Peyer's patch (tissue), 4 donors: ENCODE data around the gene CHCHD1. TPM values are rescaled to one million over a fixed set of nuclear protein-coding genes. Genes with fewer than 3 reads are reported as not detected.
A peak's percentile ranks its signal among the peaks of the same experiment; 100 is the strongest.

Experiments
- DNase-seq, 3 donors: peaks; one replicate each; pipeline ENCODE4 v3.0.0-alpha.2; 2017 to 2019
- H3K27ac ChIP-seq, 4 donors: fragments of 200-600 bp; sonication (generic); one replicate each; pipeline ENCODE4 v1.5.1; 2016 to 2019
- H3K27me3 ChIP-seq, 2 donors: fragments of 200-600 bp; sonication (generic); one replicate each; pipeline ENCODE4 v1.5.1; 2019
- H3K36me3 ChIP-seq, 3 donors: fragments of 200-600 bp; sonication (generic); one replicate each; pipeline ENCODE4 v1.5.1; 2016 to 2019
- H3K4me1 ChIP-seq, 4 donors: fragments of 200-600 bp; sonication (generic); one replicate each; pipeline ENCODE4 v1.5.1; 2016 to 2019
- H3K4me3 ChIP-seq, 4 donors: fragments of 200-600 bp; sonication (generic); 1 replicate in 3 of 4; 2 replicates in 1 of 4; pipeline ENCODE4 v1.5.1; 2016 to 2019; ENCODE audit warnings: mild to moderate bottlenecking in 1 of 4
- H3K9me3 ChIP-seq, 4 donors: fragments of 200-600 bp; sonication (generic); one replicate each; pipeline ENCODE4 v1.5.1; 2016 to 2019; ENCODE audit warnings: mild to moderate bottlenecking in 1 of 4
- POLR2A ChIP-seq, 2 donors: fragments of 450-650 bp; IDR thresholded peaks; one replicate each; pipeline ENCODE4 v1.5.1; 2017; ENCODE audit warnings: antibody characterized with exemption in 2 of 2, mild to moderate bottlenecking in 2 of 2, moderate library complexity in 2 of 2
- total RNA-seq, 4 donors: library from RNA; depleted of rRNA; stranded (reverse); fragments of >200 nt; gene quantifications; one replicate each; pipeline ENCODE4 v1.1.0, GENCODE V29; 2016
- TF ChIP-seq, protein P1 (sequence below), 6 experiments: fragments of 450-650 bp in 4 of 6; fragments of 200-600 bp in 2 of 6; sonication (generic) in 1 of 6; IDR thresholded peaks; one replicate each; pipeline ENCODE4 v1.5.1; 2017 to 2019; ENCODE audit warnings: antibody characterized with exemption in 6 of 6, mild to moderate bottlenecking in 3 of 6, moderate library complexity in 1 of 6

CHCHD1 gene
- total RNA-seq, 4 donors from 2014 or later = 9.9 to 36.8 (median 20.9) TPM

DNA sequence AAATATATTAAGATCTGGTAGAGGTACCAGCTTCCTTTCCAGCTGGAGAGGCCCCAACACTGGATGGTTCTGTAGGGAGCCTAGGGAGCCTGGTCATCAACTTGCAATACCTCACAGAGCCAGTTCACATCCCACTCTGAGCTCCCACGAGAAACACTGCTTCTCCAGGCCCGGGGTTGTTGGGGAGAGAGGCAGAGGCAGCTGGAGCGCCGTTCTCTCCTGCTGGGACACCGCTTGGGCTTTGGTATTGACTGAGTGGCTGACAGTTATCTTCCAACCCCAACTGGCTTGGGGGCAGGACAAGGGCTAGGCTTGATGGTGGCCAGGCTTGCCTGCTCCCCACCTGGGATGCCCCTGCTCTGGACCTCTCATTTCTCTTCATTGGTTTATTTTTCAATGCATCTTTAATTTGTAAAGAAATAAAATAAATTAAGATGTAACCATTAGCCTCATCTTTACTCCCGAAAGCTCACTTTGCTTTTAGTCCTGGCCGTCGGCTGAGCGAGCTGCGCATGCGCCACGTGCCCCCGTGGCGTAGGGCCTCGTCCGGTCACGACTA, 10.0 kb upstream of the CHCHD1 start:
- H3K27ac ChIP-seq = peak overlapping the region; percentile 90 to 98 (median 96)
- H3K4me3 ChIP-seq = peak overlapping the region; percentile 57 to 91 (median 82)
- H3K36me3 ChIP-seq = peaks cover 0 to 64% (median 0%) of the 10 kb centered on the region in 3 donors
- TF ChIP-seq, protein P1, sequence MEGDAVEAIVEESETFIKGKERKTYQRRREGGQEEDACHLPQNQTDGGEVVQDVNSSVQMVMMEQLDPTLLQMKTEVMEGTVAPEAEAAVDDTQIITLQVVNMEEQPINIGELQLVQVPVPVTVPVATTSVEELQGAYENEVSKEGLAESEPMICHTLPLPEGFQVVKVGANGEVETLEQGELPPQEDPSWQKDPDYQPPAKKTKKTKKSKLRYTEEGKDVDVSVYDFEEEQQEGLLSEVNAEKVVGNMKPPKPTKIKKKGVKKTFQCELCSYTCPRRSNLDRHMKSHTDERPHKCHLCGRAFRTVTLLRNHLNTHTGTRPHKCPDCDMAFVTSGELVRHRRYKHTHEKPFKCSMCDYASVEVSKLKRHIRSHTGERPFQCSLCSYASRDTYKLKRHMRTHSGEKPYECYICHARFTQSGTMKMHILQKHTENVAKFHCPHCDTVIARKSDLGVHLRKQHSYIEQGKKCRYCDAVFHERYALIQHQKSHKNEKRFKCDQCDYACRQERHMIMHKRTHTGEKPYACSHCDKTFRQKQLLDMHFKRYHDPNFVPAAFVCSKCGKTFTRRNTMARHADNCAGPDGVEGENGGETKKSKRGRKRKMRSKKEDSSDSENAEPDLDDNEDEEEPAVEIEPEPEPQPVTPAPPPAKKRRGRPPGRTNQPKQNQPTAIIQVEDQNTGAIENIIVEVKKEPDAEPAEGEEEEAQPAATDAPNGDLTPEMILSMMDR (IDR thresholded peaks at IDR 0.05) = peak in 2 of 6 experiments; percentile 1 to 2
- TF ChIP-seq POLR2A (IDR thresholded peaks at IDR 0.05) = no peak
- no peaks in the 10 kb centered on the region for H3K9me3 ChIP-seq
- DNase-seq = peak in 2 of 3 donors; percentile 85 to 93
- H3K4me1 ChIP-seq = peaks cover 0 to 26% (median 17%) of the 10 kb centered on the region in 4 donors
- no peaks in the 10 kb centered on the region for H3K27me3 ChIP-seq

DNA sequence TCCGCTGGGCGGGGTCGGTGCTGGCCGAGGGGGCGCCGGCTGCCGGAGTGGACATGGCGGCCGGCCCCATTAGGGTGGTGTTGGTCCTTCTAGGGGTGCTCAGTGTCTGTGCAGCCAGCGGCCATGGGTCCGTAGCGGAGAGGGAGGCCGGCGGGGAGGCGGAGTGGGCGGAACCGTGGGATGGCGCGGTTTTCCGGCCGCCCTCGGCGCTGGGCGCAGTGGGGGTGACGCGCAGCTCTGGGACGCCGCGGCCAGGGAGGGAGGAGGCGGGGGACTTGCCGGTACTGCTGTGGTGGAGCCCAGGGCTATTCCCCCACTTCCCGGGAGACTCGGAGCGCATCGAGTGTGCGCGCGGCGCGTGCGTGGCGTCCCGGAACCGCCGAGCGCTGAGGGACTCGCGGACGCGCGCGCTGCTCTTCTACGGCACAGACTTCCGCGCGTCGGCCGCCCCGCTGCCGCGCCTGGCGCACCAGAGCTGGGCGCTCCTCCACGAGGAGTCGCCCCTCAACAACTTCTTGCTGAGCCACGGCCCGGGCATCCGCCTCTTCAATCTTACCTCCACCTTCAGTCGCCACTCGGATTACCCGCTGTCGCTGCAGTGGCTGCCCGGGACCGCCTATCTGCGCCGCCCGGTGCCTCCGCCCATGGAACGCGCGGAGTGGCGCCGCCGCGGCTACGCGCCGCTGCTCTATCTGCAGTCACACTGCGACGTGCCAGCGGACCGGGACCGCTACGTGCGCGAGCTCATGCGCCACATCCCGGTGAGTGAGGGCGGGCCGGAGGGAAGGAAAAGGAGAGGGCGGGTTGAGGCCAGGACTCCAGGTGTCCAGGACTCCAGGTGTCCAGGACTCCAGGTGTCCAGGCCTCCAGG, 9.3 kb upstream of the CHCHD1 start:
- peak; percentile 74 to 91 (median 90) for DNase-seq
- Histone ChIP-seq H3K4me3 (peak overlapping the region; percentile 57 to 91 (median 82)), H3K36me3 (peaks cover 0 to 64% (median 0%) of the 10 kb centered on the region in 3 donors), H3K27me3 (no peaks in the 10 kb centered on the region), H3K27ac (peak overlapping the region; percentile 90 to 98 (median 96)), H3K4me1 (peaks cover 0 to 26% (median 17%) of the 10 kb centered on the region in 4 donors), H3K9me3 (no peaks in the 10 kb centered on the region)
- TF ChIP-seq POLR2A (IDR thresholded peaks at IDR 0.05) = peak; percentile 62
- TF ChIP-seq, protein P1 (IDR thresholded peaks at IDR 0.05) = peak in 5 of 6 experiments; percentile 2 to 35 (median 27)

DNA sequence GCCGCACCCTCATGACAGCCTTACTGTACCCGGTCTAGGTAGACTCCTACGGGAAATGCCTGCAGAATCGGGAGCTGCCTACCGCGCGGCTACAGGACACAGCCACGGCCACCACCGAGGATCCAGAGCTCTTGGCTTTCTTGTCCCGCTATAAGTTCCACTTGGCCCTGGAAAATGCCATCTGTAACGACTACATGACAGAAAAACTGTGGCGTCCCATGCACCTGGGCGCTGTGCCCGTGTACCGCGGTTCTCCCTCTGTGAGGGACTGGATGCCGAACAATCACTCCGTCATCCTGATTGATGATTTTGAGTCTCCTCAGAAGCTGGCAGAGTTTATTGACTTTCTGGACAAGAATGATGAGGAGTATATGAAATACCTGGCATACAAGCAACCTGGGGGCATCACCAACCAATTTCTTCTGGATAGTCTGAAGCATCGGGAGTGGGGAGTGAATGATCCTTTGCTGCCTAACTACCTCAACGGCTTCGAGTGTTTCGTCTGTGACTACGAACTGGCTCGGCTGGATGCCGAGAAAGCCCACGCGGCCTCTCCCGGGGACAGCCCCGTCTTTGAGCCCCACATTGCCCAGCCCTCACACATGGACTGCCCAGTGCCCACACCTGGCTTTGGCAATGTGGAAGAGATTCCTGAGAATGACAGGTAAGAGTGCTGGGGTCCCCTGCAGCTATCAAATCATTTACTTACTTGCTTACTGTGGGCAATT, 8.5 kb upstream of the CHCHD1 start:
- TF ChIP-seq, protein P1 (IDR thresholded peaks at IDR 0.05) = no peak
- TF ChIP-seq POLR2A (IDR thresholded peaks at IDR 0.05) = no peak
- Histone ChIP-seq H3K9me3 (no peaks in the 10 kb centered on the region), H3K27me3 (no peaks in the 10 kb centered on the region), H3K27ac (peak overlapping the region; percentile 90 to 98 (median 96)), H3K36me3 (peaks cover 0 to 62% (median 0%) of the 10 kb centered on the region in 3 donors), H3K4me3 (peak overlapping the region; percentile 57 to 91 (median 82)), H3K4me1 (peaks cover 0 to 26% (median 17%) of the 10 kb centered on the region in 4 donors)
- no peak for DNase-seq

DNA sequence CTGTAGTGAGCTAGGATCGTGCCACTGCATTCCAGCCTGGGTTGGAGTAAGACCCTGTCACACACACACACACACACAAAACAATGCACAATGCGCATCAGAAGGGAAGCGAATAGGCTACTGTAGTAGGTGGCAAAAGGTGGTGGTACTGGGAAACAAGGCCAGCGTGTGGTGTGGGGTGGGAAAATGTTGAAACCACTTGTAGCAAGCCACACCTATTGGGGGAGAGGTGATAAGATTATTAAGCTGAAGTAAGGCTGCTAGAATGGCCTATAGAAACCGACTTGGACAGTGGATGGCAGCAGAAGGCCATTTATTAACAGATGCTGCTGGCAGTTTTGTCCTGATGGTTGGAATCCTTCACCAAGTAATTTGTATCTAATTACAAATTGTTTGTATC, 7.2 kb upstream of the CHCHD1 start:
- Histone ChIP-seq H3K27me3 (no peaks in the 10 kb centered on the region), H3K9me3 (no peaks in the 10 kb centered on the region), H3K36me3 (peaks cover 0 to 62% (median 0%) of the 10 kb centered on the region in 3 donors), H3K4me1 (peaks cover 0 to 26% (median 17%) of the 10 kb centered on the region in 4 donors), H3K4me3 (peak overlapping the region in 3 of 4 donors; percentile 76 to 91 (median 88)), H3K27ac (peak overlapping the region in 1 of 4 donors; percentile 25)
- no peak for DNase-seq
- no peak for TF ChIP-seq POLR2A (IDR thresholded peaks at IDR 0.05)
- TF ChIP-seq, protein P1 (IDR thresholded peaks at IDR 0.05) = peak in 3 of 6 experiments; percentile 12 to 29 (median 20)

DNA sequence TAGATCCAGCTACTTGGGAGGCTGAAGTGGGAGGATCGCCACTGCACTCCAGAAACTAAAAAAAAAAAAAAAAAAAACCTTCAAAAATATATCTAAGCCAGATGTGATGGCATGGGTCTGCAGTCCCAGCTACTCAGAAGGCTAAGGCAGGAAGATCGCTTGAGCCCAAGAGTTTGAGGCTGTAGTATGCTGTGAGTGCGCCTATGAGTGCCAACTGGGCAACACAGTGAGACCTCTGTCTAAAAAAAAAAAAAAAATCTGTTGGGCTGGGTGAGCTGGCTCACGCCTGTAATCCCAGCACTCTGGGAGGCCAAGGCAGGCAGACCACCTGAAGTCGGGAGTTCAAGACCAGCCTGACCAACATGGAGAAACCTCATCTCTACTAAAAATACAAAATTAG, 2.8 kb upstream of the CHCHD1 start:
- Histone ChIP-seq H3K9me3 (no peaks in the 10 kb centered on the region), H3K4me1 (peaks cover 0 to 42% (median 15%) of the 10 kb centered on the region in 4 donors), H3K27me3 (no peaks in the 10 kb centered on the region), H3K27ac (no peak overlapping the region), H3K36me3 (peaks cover 0 to 51% (median 0%) of the 10 kb centered on the region in 3 donors), H3K4me3 (no peak overlapping the region)
- TF ChIP-seq, protein P1 (IDR thresholded peaks at IDR 0.05) = no peak
- TF ChIP-seq POLR2A (IDR thresholded peaks at IDR 0.05) = no peak
- no peak for DNase-seq
